ENCODE data around the gene FGFR2.

DNA sequence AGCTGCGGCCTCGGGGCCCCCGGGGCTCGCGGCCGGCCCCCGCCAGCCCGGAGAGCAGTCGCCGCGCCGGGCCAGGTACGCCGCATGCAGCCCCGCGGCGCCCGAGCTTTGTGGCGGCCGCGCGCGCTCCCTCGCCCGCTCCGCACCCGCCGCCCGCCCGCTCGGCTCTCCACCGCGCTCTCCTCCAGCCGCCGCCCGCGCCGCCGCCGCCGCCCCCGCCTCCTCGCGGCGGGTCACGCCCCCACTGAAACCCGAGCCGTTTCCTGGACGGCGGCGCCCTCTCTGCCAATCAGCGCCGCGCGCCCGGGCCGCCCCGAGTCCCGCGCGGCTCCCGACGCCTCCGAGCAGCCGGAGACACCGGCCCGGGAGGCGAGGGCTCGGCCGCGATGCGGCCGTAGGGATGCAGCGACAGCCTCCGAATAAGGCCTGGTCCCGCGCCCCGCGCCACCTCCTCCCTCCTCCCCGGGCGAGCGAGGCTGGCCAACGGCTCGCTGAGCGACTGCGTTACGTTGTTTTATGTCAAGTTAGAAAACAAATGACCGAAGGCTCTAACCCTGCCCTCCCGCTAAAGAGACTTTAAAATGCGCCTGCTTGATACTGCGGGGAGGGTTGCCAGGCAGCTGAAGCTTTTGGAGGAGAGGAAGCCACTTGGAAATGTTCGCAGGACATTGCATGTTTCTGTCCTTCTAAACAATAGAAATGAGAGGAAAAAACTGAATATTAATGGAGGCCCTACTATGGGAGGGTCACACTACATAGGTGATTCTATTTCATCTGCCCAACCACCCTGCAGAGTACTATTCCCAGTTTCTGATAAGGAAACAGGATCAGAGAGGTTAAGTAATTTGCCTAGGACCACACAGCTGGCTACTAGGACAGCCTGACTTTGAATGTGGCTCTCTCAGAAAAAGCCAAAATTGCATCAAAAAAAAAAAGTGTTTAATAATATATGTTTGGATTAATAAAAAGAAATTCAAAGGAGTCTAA is at the start of gene FGFR2:
- TF ChIP-seq, protein P1, sequence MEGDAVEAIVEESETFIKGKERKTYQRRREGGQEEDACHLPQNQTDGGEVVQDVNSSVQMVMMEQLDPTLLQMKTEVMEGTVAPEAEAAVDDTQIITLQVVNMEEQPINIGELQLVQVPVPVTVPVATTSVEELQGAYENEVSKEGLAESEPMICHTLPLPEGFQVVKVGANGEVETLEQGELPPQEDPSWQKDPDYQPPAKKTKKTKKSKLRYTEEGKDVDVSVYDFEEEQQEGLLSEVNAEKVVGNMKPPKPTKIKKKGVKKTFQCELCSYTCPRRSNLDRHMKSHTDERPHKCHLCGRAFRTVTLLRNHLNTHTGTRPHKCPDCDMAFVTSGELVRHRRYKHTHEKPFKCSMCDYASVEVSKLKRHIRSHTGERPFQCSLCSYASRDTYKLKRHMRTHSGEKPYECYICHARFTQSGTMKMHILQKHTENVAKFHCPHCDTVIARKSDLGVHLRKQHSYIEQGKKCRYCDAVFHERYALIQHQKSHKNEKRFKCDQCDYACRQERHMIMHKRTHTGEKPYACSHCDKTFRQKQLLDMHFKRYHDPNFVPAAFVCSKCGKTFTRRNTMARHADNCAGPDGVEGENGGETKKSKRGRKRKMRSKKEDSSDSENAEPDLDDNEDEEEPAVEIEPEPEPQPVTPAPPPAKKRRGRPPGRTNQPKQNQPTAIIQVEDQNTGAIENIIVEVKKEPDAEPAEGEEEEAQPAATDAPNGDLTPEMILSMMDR (IDR thresholded peaks at IDR 0.05 in 2 of 3, conservative IDR thresholded peaks at IDR 0.05 in 1 of 3; ENCODE audit: borderline replicate concordance in 1 of 3, insufficient read depth in 1 of 3, low read depth in 2 of 3, low read length in 2 of 3): no peak
- TF ChIP-seq ZNF274 (IDR thresholded peaks at IDR 0.05; ENCODE audit: low read depth, low read length): no peak
